Sigmoid colon (tissue), 3 donors: ENCODE results near the gene VRTN.

Experiments used
- CTCF ChIP-seq, 4 experiments: fragments of 450-650 bp in 3 of 4; fragments of 200-600 bp in 1 of 4; IDR thresholded peaks; one replicate each; pipeline ENCODE4 v1.5.1; 2016 to 2019; ENCODE audit warnings: antibody characterized with exemption in 4 of 4, mild to moderate bottlenecking in 3 of 4, moderate library complexity in 2 of 4
- POLR2A ChIP-seq, 2 donors: fragments of 450-650 bp; IDR thresholded peaks; one replicate each; pipeline ENCODE4 v1.6.1; 2016; ENCODE audit warnings: antibody characterized with exemption in 2 of 2, mild to moderate bottlenecking in 2 of 2, moderate library complexity in 2 of 2

- TF ChIP-seq CTCF (IDR thresholded peaks at IDR 0.05) (no peak), POLR2A (IDR thresholded peaks at IDR 0.05) (no peak)
Measured at GRCh38 chr14:74312161-74312560, 36.1 kb upstream of the VRTN start.
